ENCODE results near the gene PER3. TPM values are rescaled to one million over a fixed set of nuclear protein-coding genes. Genes with fewer than 3 reads are reported as not detected.

The PER3 gene
- total and polyA plus RNA-seq, 2 of the 8 experiments (the other 6 are each of a cell fraction or from before 2014, with no cell fraction given), result 8.3 to 9.3 TPM

DNA sequence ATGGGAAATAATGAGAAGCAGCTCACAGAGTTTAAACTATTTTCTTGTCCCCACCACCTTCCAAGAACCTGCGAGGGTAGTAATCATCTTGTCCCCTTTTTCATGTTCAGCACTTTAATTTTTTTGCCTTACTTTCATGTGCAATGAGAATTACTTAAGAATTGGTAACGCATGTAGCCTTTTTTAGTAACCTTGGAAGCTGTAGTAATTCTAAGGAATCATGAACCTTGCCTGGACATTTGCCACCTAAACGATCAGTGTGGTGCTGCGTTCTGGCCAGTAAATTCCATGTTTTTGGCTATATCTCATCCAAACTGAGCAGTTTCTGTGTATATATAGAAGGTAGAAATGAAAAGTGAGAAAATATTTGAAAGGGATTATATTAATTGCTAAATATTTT lies 16.9 kb upstream of the PER3 start (continued):
- TF ChIP-seq, protein P1, sequence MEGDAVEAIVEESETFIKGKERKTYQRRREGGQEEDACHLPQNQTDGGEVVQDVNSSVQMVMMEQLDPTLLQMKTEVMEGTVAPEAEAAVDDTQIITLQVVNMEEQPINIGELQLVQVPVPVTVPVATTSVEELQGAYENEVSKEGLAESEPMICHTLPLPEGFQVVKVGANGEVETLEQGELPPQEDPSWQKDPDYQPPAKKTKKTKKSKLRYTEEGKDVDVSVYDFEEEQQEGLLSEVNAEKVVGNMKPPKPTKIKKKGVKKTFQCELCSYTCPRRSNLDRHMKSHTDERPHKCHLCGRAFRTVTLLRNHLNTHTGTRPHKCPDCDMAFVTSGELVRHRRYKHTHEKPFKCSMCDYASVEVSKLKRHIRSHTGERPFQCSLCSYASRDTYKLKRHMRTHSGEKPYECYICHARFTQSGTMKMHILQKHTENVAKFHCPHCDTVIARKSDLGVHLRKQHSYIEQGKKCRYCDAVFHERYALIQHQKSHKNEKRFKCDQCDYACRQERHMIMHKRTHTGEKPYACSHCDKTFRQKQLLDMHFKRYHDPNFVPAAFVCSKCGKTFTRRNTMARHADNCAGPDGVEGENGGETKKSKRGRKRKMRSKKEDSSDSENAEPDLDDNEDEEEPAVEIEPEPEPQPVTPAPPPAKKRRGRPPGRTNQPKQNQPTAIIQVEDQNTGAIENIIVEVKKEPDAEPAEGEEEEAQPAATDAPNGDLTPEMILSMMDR (IDR thresholded peaks at IDR 0.05; ENCODE audit: control extremely low read depth in 1 of 3, insufficient read depth in 1 of 3, low read depth in 1 of 3, low read length in 3 of 3), result no peak

All from H1 (cell line).